ENCODE results near the gene FLNC.

The FLNC gene

GRCh38 chr7:128879939-128880746, 49.9 kb downstream of the FLNC start:
- DNase-seq = peak; percentile 14 to 58

DNA sequence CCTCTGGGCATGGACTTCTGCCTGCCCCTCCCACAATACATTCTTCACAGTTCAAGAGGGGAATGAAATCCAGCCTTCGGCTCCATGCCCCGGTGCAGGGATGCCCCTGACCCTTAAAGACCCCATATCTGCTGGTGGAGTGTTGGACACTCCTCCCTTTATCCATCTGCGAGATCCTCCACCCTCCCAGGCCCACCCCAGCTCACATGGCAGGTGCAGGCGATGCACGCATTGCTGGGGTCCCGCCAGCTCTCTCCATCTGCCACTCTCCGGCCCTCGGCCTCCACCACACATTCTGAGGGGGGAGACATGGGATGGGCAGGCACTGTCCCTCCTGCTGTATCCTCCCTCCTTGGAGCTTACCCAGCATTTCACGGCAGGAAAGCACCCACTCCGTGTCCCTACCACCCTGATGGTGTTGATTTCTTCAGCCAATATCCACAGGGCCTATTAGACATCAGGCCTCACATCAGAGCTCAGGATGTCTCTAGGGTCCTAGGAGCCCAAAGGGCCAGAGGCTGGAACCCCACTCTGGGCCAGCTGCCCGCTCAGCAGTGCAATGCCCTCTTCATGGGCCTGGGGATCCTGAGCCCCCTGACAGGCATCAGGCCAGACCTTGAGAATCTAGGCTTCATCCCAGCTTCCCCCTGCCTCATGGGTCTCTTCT, 50.7 kb downstream of the FLNC start:
- DNase-seq = no peak

DNA sequence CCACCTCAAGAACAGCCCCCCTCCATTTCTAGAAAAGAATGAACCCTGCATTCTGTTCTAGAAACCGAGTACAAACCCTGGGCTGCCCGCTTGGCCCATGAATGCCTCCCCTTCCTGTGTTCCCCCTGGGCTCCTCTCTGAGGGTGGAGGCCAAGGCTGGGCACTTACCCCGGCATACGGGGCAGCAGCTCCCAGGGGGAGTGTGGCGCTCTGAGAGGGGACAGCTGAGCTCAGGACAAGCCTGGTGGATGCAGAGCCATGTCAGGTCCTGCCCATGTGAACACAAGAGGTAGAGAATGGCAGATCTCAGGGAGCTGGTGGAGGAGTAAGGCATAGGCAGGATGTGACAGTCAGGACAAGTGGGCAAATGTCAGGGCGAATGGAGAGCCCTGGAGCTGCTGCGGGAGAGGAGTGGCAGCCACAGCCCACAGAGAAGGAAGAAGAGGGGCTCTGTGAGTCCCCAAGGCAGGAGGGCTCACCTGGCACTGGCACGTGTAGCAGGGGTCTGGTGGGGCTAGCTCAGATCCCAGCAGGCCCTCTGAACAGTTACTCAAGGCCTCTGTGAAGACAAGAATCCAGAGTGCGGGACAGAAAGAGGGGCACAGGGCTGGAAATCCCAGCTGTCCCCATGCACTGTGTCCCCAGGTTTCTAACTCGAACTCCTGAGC, 51.4 kb downstream of the FLNC start:
- DNase-seq = no peak

- DNase-seq = no peak
These were observed 51.9 kb downstream of the FLNC start for GRCh38 chr7:128882134-128882533.

DNA sequence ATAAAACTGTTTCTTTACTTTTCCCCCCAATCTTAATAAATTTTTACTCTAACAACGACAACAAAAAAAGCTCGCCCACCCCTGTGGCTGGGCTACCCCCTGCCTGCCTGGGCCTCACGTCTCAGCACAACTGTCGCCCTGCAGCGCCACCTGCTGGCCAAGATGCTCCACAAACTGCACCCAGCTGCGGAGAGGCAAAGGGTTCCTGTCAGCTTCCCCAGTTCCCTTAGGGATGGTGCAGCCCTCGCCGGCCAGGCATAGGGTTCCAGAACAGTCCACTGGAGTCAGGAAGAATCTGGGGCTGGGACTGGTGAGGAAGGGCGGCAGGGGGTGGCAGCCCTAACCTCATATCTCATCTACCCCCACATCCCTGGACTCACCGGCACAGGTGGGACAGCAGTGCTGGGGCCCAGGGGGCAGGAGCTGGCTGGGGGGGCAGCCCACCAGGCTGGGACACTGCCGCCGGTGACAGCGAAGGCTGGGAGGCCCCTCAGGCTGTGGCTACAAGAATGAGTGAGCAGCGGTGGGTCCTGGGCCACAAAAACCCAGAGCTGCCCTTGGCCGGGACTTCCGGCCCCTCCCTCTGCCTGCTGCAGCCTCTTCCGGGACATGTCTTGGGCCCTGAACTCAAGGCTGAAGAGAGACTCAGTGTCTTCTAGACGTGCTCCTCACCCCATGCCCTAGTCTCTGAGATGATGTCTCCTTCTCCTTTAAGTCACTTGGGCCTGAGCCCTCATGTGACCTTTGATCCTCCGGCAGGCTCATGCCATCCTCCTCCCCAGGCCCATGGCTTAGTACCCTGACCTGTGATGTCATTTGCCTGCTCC, 53.6 kb downstream of the FLNC start:
- peak; percentile 50 to 68 for DNase-seq

DNA sequence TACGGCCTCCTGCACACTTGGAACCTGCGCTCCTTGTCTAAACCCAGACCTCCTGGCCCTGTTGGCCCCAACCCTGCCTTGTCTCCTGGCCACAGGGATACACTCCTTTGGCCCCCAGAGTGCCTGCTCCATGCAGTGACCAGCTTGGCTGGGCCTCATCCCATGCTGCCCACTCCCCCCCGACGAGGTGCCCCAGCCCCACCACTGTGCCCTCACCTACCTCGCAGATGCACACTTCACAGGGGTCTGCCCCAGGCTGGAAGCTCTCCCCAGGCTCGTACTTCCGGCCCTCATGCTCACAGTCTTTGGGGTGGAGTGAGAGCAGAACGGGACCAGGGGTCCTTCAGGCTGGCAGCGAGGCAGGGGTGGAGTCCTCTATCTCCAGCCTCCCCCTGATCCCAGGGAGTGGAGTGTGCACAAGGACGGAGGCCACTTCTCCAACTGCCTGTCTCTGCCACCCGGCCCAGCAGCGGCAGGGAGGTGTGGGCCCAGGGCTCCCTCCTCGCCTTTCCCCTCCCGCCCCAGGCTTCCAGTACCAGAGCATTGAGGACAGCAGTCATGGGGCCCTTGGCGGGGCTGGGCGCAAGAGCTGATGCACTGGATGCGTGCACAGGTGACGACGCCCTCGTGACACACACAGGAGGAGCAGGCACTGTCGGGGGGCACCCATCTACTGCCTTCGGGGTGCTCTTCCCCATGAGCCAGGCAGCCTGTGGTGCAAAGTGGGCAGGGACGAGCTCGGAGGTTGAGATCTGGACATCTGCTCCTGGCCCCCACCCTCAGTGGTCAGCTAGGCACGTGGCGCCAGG, 54.6 kb downstream of the FLNC start:
- DNase-seq = no peak

DNA sequence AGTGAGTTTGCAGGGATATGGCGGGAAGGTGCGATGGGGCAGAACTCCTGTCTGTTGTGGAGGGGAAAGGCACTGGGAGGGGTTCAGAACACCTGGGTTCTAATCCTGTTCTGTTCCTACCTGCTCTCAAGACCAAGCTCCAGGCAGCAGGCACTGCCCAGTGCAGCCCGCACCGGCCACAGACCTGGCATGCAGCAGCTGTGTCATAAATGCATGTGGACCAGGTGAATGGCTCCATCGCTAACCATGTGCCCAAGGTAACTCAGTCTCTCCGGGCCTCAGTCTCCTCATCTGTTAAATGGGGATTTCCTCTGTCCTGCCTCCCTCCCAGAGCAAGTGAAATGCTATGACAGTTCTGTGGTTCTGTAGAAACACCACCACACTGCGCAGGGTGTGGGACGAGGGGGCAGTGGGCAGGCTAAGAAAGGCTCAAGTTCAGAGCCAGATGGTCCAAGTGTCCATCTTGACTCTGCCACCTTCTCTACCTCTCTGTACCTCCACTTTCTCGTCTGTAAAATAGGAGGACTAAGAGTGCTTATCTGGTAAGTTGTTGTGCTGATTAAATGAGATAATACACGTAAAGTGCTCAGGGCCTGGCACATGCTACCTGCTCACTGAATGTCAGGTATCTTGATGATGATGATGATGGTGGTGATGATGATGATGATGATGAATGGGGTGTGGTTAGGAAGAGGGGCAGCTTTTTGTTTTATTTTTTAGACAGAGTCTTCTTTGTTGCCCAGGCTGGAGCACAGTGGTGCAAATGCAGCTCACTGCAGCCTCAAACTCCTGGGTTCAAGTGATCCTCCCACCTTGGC, 55.4 kb downstream of the FLNC start:
- no peak for DNase-seq

DNA sequence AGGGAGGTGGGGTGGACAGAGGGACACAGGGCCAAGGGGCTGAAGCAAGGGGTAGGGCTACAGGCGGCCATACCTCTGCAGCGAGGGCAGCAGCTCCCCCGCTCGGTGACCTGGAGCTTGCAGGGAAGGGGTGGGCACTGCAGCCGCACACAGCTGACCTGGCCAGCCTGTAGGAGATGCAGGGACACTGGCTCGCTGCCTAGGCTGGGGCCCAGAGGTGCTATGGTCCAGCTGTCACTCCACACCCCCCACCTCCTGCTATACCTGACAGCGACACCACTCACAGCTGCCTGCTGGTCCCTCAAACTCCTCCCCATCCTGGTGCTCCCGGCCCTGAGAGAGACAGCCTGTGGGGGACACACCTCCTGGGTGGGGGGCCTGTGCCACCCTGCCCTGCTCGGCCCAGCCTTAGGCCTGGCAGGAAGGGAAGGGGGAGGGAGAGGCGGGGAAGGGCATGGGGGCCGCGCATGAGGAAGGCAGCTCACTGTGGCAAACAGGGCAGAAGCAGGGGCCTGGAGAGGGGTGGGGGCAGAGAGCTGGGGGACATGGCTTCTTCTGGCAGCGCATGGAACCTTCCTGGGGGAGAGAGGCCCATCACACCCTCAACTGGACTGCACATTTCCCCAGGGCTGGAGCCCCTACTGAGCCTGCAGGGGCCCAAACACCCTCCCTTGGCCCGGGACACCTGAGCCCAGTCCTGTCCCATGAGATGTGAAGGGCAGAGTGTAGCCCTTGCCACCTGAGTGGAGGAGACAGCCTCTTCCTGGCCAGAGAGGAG, 56.4 kb downstream of the FLNC start:
- no peak for DNase-seq

DNA sequence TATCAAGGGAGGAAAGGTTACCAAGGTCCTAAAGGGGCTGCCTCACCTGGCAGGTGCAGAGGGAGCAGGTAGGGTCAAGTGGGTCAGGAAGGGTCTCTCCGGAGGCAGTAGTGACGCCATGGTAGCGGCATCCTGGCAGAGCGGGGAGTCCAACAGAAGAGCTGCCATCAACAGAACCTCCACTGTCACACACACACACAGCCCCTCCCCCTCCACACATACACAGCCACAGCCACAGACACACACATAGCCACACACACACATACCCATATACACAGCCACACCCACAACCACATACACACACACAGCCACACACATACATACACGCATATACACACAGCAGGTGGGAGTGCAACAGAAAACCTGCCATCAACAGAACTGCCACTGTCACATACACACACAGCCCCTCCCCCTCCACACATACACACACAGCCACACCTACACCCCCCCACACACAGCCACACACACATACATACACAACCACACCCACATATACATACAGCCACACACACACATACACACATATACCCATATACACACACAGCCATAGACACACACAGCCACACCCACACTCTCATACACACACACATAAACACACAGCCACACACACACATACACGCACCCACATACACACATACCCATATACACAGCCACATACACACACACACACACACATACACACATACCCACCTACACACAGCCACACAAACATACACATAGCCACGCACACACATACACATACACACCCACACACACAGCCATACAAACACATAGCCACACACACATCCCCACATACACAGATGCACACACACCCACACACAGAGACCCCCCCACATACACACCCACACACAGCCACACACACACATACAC, 57.2 kb downstream of the FLNC start:
- DNase-seq = no peak

GRCh38 chr7:128888039-128888755, 58.0 kb downstream of the FLNC start:
- no peak for DNase-seq

GRCh38 chr7:128888756-128889095, 58.5 kb downstream of the FLNC start:
- no peak for DNase-seq

GRCh38 chr7:128889121-128889520, 58.9 kb downstream of the FLNC start:
- DNase-seq = no peak

DNA sequence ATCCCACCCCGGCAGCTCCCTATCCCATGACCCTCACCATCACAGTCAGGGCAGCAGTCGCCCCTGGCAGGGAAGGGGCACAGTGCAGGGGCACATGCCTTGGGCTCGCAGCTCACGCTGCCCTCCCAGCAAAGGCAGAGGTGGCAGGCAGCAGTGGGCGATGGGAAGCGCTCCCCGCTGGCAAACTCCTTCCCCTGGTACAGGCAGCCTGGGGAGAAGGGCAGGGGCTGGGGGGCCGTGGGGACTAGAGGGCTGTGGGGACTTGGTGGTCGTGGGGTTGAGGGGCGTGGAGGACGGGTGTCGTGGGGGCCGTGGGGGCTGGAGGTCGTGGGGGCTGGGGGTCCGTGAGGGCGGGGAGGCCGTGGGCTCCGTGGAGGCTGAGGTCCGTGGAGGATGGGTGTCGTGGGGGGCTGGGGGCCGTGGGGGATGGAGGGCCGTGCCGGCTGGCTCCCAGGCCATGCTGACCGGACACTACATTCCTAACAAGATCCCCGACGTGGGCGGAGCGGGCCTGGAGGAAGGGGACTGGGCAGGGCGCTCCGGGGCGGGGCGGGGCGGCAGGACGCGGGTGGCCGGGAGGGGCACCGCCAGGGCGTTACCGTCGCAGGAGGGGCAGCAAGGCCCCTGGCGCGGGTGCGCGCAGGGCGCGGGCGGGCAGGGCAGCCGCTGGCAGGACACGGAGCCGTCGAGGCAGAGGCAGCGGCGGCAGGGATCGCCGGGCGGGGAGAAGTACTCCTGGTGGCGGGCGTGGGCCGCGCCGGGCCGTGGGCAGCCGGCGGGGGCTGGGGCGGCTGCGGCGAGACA, 60.3 kb downstream of the FLNC start:
- DNase-seq = no peak

GRCh38 chr7:128891110-128891941, 61.1 kb downstream of the FLNC start:
- DNase-seq = no peak

GRCh38 chr7:128891942-128892269, 61.7 kb downstream of the FLNC start:
- no peak for DNase-seq

DNA sequence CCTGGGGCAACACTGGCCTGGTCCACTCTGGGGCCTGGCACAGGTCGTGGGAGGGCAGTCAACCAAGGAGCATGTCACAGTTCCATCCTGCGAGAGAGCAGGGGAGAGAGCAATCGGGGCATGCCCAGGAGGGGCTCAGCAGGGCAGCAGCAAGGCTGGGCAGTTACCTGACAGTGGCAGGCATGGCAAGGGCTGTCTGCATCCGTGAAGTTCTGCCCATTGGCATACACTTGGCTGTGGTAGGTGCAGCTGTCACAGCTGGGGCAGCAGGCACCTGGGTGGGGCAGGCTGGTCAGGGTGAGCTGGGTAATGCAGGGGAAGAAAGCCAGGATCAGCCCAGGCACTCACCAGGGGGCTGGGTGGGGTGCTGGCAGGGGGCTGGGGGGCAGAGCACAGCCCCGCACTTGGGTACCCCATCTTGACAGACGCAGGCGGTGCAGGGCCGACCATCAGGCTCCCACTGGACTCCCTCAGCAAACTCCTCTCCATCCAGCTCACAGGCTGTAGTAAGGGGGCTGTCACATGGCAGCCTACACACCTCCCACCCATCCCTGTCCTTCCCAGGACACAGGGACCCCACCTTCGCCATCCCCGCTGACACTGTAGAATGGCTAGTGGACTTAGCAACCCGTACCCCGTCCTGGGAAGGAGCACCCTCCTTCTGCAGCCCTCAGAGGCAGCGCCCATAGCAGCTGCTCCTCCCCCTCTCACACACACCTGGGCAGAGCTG, 62.5 kb downstream of the FLNC start:
- no peak for DNase-seq
